Vagina (tissue), 2 donors: ENCODE measurements around the gene PCNX2. TPM values are rescaled to one million over a fixed set of nuclear protein-coding genes. Genes with fewer than 3 reads are reported as not detected.

Experiments used
- DNase-seq, 2 donors: peaks; one replicate each; pipeline ENCODE4 v3.0.0-alpha.2; 2017; ENCODE audit errors: extremely low spot score in 2 of 2
- H3K27ac ChIP-seq: fragments of 200-600 bp; sonication (generic); one replicate; pipeline ENCODE4 v1.5.1; 2019
- H3K27me3 ChIP-seq: fragments of 200-600 bp; sonication (generic); one replicate; pipeline ENCODE4 v1.5.1; 2019
- H3K36me3 ChIP-seq, 2 donors: fragments of 200-600 bp; sonication (generic); one replicate each; pipeline ENCODE4 v1.5.1; 2017 to 2019
- H3K4me1 ChIP-seq: fragments of 200-600 bp; sonication (generic); one replicate; pipeline ENCODE4 v1.5.1; 2019
- H3K4me3 ChIP-seq, 2 donors: fragments of 200-600 bp; sonication (generic); 1 replicate in 1 of 2; 2 replicates in 1 of 2; pipeline ENCODE4 v1.5.1; 2016 to 2019
- H3K9me3 ChIP-seq: fragments of 200-600 bp; sonication (generic); one replicate; pipeline ENCODE4 v1.5.1; 2019
- POLR2A ChIP-seq, 2 donors: fragments of 450-650 bp; IDR thresholded peaks; one replicate each; pipeline ENCODE4 v1.6.1; 2017; ENCODE audit warnings: antibody characterized with exemption in 2 of 2, mild to moderate bottlenecking in 2 of 2, moderate library complexity in 2 of 2
- POLR2AphosphoS5 ChIP-seq, 2 donors: sonication (generic); formaldehyde crosslinking; IDR thresholded peaks; one replicate each; pipeline ENCODE4 v1.9.0; 2017; ENCODE audit warnings: antibody characterized with exemption in 2 of 2, mild to moderate bottlenecking in 2 of 2, low read depth in 1 of 2; ENCODE audit not compliant: insufficient read depth in 1 of 2
- intact Hi-C: fragments of 100-400 bp; cut with DNase I; formaldehyde crosslinking; loops from one replicate; pipeline ENCODE4 v1.15.1; 2023
- total RNA-seq: library from RNA; depleted of rRNA; stranded (reverse); fragments of >200 nt; gene quantifications from one replicate; pipeline ENCODE4 v1.2.3, GENCODE V29; 2016
- TF ChIP-seq, protein P1 (sequence below), 3 experiments: fragments of 450-650 bp in 2 of 3; fragments of 200-600 bp in 1 of 3; sonication (generic) in 1 of 3; IDR thresholded peaks; one replicate each; pipeline ENCODE4 v1.5.1; 2017 to 2019; ENCODE audit warnings: antibody characterized with exemption in 3 of 3, mild to moderate bottlenecking in 2 of 3, moderate library complexity in 2 of 3

The PCNX2 gene
- total RNA-seq, 1 donor from 2014 or later, result 29.2 TPM

DNA sequence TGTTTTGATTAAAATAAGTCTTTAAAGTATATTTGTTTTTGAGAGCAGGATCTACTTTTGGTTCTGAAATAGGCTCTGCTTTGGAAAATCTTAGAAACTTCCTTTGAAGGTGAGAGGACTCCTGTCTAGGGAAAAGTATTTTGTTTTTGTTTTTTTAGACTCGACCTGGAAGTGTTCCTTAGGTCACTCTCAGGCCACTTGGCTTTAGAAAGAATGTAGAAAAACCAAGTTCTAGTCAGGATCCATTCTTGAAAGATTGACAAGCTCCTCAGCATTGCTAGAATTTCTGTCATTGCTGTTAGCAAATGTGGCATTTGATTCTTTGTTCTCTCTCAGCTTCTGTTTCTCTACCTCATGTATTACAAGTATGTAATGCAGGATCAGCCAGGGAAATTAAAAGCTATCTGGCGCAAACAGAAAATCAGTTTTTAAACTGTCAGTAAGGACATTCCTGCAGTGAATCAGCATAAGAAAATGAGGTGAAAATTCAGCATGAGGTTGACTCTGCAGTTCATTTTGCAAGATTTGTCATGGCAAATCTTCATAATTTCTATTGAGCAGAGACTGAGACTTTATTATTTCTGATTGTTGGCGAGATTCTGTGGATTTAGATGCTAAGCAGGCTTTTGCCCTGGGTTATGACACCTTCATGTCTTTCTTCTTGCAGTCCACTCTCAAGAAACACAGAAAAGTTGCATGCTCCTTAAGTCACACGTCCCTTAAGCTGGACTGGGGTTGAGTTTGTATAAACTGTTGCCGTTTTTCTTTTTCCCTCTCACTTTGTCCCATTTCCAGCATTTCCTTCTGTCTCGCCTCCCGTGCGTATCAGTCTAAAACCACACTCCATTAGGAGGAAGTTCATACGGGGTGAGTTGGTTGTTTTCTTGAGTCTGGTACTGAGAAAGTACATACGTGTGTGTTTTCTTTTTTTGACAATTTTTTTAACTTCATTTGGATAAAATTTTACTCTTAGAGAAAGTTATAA lies 332.5 kb downstream of the PCNX2 start:
- intact Hi-C loops, result no loop called here
- no peaks in the 10 kb centered on the region for H3K4me1 ChIP-seq

DNA sequence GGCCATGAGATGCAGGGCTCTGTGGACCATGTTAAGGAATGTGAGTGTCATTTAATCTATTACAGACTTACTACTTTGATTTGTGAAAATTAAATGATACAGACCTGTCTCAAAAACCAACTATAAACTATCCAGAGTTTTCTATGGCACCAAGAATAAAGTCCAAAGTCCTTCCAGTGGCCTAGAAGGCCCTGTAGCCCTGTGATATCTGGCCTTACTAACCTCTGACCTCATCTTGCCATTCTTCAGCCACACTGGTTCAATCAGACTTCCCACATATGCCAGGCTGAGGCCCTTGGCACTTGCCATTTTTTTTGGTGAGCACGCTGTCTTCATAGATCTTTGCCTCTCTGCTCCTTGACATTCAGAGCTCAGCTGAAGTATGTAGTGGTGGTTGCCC lies 337.5 kb downstream of the PCNX2 start:
- Histone ChIP-seq H3K36me3 (peaks cover 0 to 34% of the 10 kb centered on the region in 2 donors), H3K9me3 (no peaks in the 10 kb centered on the region), H3K4me3 (no peak overlapping the region), H3K4me1 (peaks cover under 1% of the 10 kb centered on the region), H3K27me3 (no peaks in the 10 kb centered on the region), H3K27ac (no peak overlapping the region)
- intact Hi-C loops, result no loop called here
- no peak for DNase-seq
- TF ChIP-seq POLR2AphosphoS5 (IDR thresholded peaks at IDR 0.05; ENCODE audit: insufficient read depth in 1 of 2, low read depth in 1 of 2) (no peak), POLR2A (IDR thresholded peaks at IDR 0.05) (no peak)
- TF ChIP-seq, protein P1, sequence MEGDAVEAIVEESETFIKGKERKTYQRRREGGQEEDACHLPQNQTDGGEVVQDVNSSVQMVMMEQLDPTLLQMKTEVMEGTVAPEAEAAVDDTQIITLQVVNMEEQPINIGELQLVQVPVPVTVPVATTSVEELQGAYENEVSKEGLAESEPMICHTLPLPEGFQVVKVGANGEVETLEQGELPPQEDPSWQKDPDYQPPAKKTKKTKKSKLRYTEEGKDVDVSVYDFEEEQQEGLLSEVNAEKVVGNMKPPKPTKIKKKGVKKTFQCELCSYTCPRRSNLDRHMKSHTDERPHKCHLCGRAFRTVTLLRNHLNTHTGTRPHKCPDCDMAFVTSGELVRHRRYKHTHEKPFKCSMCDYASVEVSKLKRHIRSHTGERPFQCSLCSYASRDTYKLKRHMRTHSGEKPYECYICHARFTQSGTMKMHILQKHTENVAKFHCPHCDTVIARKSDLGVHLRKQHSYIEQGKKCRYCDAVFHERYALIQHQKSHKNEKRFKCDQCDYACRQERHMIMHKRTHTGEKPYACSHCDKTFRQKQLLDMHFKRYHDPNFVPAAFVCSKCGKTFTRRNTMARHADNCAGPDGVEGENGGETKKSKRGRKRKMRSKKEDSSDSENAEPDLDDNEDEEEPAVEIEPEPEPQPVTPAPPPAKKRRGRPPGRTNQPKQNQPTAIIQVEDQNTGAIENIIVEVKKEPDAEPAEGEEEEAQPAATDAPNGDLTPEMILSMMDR (IDR thresholded peaks at IDR 0.05), result no peak

More for the DNA sequence above, 332.5 kb downstream of the PCNX2 start:
- TF ChIP-seq POLR2A (IDR thresholded peaks at IDR 0.05), result no peak
- no peak for TF ChIP-seq POLR2AphosphoS5 (IDR thresholded peaks at IDR 0.05; ENCODE audit: insufficient read depth in 1 of 2, low read depth in 1 of 2)
- TF ChIP-seq, protein P1 (IDR thresholded peaks at IDR 0.05), result no peak
- Histone ChIP-seq H3K4me3 (peak overlapping the region in 1 of 2 donors; percentile 1), H3K27me3 (no peaks in the 10 kb centered on the region), H3K36me3 (peaks cover 0 to 19% of the 10 kb centered on the region in 2 donors), H3K27ac (peak overlapping the region; percentile 15), H3K9me3 (no peaks in the 10 kb centered on the region)
- DNase-seq, result no peak

DNA sequence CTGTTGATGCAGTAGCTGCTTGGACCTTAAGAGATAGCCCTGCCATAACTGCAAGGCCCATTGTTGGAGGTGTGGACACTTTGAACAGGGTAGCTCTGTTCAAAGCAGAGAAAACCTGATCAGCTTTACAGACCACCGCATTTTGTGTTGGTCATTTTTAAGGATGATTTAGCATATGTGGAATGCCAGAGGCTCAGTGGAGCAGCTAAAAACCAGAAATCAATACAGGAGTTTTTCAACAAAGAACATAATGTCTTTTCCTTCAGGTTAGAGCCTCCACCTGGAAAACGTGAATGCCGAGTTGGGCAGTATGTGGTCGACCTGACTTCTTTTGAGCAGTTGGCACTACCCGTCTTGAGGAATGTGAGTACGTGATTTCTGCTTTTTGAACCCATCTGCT lies 339.4 kb downstream of the PCNX2 start:
- intact Hi-C loops, result no loop called here
- no peak overlapping the region for H3K27ac ChIP-seq
- no peaks in the 10 kb centered on the region for H3K27me3 ChIP-seq
- H3K36me3 ChIP-seq, result peaks cover 0 to 34% of the 10 kb centered on the region in 2 donors
- H3K4me3 ChIP-seq, result no peak overlapping the region
- H3K4me1 ChIP-seq, result peaks cover 17% of the 10 kb centered on the region
- TF ChIP-seq POLR2AphosphoS5 (IDR thresholded peaks at IDR 0.05; ENCODE audit: insufficient read depth in 1 of 2, low read depth in 1 of 2), result no peak
- no peak for TF ChIP-seq POLR2A (IDR thresholded peaks at IDR 0.05)
- TF ChIP-seq, protein P1 (IDR thresholded peaks at IDR 0.05), result no peak
- no peaks in the 10 kb centered on the region for H3K9me3 ChIP-seq
- DNase-seq, result no peak

DNA sequence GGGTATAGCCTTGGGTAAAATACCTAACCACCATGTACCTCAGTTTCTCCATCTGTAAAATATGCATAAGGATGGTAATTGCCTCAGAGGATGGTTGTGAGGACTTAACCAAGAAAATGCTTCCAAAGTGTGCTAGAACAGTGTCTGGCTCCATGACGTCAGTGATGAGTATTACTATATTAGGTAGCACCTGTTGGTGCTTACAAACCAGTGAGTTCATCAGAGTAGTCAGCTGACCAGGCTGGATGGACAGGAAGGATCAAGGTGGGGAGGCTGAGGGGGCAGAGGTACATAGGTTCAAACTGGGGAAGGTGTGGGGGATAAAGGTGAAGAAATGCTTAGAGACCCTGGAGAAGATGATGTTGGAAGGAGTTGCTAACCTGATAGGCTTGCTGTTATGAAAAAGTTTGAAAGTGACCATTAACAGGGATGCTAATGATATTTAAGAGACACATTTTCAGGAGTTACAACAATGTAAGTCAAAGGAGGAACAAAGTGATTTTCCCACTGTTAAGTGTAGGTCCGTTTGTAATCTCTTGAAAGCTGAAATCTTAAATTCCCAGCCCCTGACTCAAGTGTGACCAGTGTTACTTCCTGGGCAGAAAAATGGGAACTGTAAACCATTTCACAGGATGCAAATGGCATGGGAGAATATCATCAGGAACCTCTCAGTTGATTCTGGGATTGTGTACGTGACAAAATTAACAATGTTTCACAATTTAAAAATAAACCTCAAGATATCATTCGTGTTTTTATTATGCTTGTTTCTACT lies 340.7 kb downstream of the PCNX2 start:
- H3K27ac ChIP-seq, result no peak overlapping the region
- TF ChIP-seq, protein P1 (IDR thresholded peaks at IDR 0.05), result no peak
- TF ChIP-seq POLR2AphosphoS5 (IDR thresholded peaks at IDR 0.05; ENCODE audit: insufficient read depth in 1 of 2, low read depth in 1 of 2), result no peak
- TF ChIP-seq POLR2A (IDR thresholded peaks at IDR 0.05), result no peak
- H3K36me3 ChIP-seq, result peaks cover 0 to 34% of the 10 kb centered on the region in 2 donors
- intact Hi-C loops, result no loop called here
- no peaks in the 10 kb centered on the region for H3K27me3 ChIP-seq
- no peak for DNase-seq
- H3K9me3 ChIP-seq, result no peaks in the 10 kb centered on the region
- no peak overlapping the region for H3K4me3 ChIP-seq
- peaks cover 21% of the 10 kb centered on the region for H3K4me1 ChIP-seq
